SK-N-MC (cell line): ENCODE results near the gene MT1E.

ENCODE experiments used
- EZH2 ChIP-seq: fragments of 200-600 bp; sonication (generic); IDR thresholded peaks from one replicate; pipeline ENCODE4 v1.6.1; 2017; ENCODE audit warnings: antibody characterized with exemption
- POLR2AphosphoS5 ChIP-seq: IDR thresholded peaks from 2 replicates; pipeline ENCODE4 v1.6.1; 2012; ENCODE audit warnings: mild to moderate bottlenecking, low read depth, low read length, borderline replicate concordance

DNA sequence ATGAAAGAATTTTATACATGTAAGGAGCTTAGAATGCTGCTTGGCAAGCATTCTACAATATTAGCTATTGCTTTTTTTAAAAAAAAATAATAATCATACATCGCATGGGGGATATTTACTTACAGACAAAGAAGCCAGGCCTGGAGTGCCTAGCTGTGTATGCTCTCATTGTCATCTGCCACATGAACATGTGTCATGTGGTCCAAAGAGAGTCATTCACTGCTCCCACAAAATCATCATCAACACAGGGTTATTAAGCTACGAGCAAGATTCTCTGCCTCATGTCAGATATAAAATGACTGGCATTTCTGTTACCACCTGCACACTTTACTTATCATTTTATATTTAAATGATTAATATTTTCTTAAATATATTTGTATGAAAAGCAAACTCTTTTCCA is 1.9 kb upstream of the MT1E start:
- TF ChIP-seq POLR2AphosphoS5 = no peak
- no peak for TF ChIP-seq EZH2
